Measurements from ENCODE around the gene E2F4.

Gene E2F4

DNA sequence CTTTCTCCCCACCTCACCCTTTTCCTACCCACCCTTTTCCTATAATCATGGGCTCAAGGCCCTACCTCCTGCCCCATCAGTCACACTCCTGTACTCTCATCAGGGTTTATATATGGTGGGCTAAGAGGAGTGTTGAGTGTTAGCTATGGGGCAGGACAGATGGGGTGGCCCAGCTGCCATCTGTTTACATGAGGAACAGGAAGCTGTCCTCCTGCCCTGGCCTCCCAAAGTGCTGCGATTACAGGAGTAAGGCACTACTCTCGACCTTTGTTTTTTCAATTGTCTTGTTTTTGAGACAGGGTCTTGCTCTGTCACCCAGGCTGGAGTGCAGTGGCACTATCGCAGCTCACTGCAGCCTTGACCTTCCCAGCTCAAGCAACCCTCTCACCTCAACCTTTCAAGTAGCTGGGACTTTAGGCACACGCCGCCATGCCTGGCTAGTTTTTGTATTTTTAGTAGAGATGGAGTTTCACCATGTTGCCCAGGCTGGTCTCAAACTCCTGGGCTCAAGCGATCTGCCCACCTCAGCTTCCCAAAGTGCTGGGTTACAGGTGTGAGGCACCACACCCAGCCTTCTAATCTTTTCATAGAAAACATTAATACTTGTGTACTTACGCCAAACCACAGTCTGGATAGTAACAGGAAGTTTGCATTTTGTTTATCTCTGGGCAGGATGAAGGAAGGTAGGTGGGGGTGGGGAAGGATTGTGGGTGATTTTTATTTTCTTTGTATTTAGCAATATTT, 33.9 kb upstream of the E2F4 start:
- no peak overlapping the region for H3K4me3 ChIP-seq (ENCODE audit: low read depth, low read length)

DNA sequence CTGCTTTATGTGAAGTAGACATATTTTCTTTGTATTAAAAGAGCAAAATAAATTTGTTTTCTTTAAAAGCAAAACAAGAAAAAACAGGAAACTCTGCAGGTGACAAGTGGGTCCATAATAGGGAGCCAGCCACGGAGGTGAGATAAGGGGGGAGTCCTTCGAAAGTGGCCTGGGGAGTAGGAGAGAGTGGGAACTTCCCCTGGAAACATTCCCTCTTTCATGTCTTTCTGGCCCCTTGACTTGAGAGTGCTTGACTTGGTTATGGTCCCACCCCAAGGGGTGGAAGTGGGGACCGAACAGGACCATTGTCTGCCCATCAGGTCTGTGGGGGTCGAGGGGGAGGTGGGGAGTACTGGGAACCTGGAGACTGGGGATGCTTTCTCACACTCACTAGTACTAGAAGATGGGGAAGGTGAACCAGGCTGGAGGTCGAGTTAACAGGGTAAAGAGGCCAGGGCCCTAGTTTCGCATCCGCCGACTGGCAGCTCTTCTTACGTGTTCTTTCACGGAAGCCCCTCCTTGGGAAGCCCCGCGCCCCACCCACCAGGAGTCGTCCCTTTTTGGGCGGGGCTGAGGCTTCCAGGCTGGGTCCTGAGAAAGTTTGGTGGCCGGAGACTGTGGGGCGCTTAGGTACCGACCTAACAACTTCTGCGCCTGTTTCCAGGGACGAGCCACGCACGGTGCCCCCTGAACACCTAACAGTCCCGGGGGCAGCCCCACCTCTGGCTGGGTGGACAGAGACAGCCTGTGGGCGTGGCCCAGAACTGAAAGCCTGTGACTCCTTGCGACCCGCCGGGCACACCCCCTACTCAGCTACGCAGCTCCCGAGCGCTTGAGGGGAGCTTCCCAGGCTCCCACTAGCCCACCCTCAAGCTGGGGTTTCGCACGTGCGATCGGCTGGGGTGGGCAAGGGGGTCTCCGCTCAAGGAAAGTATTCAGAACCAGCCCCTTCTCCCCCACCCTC, 33.0 kb upstream of the E2F4 start:
- H3K4me3 ChIP-seq (ENCODE audit: low read depth, low read length) = peak overlapping the region; percentile 36

DNA sequence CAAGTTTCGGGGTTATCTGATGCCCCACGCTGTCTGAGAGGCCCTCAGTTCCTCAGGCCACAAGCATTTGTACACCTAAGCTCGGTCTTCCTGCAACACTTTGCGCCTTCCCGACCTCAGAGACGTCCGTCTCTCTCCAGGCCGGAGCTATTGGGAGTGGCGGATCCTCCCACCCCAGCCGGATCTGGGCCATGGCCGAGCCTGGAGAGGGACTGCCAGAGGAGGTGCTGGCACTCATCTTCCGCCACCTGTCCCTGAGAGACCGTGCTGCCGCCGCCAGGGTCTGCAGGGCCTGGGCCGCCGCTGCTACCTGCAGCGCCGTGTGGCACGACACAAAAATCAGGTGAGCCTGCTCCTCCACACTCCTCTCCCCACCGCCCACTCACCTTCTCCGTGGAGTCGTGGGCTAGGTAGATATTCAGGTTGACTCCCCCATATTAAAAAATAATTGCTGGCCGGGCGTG, 30.3 kb upstream of the E2F4 start:
- H3K4me3 ChIP-seq (ENCODE audit: low read depth, low read length) = no peak overlapping the region

DNA sequence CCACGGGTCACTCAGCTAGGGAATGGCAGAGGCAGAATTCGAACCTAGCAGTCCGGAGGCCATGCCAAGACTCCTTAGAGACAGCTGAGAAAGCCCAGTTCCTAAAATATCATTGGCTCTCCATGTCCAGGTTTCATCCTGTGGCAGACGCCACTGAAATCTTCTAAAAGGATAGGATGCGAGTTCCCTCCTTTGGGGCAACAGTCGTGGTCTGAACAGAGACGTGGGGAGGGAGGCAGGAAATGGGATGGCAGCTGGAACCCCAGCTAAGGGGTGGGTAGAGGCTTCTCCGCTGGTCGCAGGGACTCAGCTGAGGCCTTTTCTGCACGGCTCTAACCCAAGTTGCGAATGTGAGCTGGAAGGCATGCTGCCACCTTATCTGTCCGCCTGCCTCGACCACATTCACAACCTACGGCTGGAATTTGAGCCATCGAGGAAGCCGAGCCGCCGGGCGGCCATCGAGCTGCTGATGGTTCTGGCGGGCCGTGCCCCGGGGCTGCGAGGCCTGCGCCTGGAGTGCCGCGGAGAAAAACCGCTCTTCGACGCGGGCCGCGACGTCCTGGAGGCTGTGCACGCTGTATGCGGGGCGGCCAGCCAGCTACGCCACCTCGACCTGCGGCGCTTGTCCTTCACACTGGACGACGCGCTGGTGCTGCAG, 29.3 kb upstream of the E2F4 start:
- H3K4me3 ChIP-seq (ENCODE audit: low read depth, low read length) = no peak overlapping the region

DNA sequence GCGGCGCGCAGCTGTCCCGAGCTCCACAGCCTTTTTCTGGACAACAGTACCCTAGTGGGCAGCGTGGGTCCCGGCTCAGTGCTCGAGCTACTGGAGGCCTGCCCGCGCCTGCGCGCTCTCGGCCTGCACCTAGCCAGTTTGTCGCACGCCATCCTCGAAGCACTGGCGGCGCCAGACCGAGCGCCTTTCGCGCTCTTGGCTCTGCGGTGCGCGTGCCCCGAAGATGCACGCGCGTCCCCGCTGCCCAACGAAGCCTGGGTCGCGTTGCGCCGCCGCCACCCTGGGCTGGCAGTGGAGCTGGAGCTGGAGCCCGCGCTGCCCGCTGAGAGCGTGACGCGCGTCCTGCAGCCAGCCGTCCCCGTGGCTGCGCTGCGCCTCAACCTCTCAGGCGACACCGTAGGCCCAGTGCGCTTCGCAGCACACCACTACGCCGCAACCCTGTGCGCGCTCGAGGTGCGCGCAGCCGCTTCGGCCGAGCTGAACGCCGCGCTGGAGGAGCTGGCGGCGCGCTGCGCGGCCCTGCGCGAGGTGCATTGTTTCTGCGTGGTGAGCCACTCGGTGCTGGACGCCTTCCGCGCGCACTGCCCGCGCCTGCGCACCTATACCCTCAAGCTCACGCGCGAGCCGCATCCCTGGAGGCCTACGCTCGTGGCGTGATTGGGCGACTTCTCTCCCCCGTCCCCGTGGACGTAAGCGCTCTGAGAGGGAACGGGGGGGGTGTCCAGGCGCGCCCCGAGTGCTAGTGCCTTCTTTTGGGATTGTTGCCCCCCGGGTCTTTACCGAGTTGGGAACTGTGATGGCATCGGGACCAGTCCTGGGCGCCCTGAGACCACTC, 28.6 kb upstream of the E2F4 start:
- H3K4me3 ChIP-seq (ENCODE audit: low read depth, low read length) = no peak overlapping the region

DNA sequence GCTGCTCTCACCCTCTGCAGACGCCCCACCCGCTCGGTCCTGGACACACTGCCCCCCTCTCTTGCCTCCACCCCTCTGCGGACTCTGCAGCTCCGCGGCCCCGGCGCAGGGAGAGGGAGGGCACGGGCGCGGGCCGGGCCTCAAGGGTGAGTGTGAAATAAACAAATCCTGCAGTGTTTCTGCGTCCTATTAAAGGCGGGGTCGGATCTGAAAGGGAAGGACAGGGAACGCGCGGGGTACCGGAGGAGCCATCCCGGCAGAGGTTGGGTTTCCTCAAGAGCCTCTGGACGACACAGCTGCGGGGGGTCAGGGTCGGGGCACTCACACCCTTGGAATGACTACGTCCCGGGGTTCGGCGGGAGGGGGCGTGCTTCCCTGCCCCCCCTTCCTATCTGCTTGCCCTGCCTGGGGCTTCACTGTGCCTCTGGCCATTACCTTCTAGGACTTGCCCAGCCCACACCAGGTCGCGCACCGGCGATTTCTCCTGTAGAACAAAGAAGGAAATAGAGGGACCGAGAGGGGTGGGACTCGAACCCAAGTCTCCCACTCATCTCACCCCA, 27.9 kb upstream of the E2F4 start:
- H3K4me3 ChIP-seq (ENCODE audit: low read depth, low read length) = no peak overlapping the region

DNA sequence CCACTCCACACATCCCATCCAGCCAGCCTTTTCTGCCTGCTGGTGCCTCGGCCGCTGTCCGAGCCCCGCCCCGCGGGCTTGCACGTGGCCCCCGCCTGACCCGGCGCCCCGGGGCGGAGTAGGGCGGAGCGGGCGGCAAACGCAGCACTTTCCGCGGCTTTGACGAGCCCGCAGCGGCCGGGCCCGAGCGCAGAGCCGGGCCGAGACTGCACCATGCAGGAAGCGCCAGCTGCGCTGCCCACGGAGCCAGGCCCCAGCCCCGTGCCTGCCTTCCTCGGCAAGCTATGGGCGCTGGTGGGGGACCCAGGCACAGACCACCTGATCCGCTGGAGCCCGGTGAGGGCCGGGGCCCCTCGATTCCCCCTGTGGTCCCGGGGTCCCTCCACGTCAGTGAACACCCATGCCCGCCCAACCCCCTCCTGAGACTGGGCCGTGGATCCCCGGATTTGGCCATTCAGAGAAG, 27.3 kb upstream of the E2F4 start, which contains the start of gene HSF4:
Gene HSF4, plus strand, starts transcription at position 147 of the 463 bp plus-strand sequence. Its CDS starts 67 bp downstream, at position 214.
- no peak within 1 kb of the TSS for H3K4me3 ChIP-seq (ENCODE audit: low read depth, low read length)

DNA sequence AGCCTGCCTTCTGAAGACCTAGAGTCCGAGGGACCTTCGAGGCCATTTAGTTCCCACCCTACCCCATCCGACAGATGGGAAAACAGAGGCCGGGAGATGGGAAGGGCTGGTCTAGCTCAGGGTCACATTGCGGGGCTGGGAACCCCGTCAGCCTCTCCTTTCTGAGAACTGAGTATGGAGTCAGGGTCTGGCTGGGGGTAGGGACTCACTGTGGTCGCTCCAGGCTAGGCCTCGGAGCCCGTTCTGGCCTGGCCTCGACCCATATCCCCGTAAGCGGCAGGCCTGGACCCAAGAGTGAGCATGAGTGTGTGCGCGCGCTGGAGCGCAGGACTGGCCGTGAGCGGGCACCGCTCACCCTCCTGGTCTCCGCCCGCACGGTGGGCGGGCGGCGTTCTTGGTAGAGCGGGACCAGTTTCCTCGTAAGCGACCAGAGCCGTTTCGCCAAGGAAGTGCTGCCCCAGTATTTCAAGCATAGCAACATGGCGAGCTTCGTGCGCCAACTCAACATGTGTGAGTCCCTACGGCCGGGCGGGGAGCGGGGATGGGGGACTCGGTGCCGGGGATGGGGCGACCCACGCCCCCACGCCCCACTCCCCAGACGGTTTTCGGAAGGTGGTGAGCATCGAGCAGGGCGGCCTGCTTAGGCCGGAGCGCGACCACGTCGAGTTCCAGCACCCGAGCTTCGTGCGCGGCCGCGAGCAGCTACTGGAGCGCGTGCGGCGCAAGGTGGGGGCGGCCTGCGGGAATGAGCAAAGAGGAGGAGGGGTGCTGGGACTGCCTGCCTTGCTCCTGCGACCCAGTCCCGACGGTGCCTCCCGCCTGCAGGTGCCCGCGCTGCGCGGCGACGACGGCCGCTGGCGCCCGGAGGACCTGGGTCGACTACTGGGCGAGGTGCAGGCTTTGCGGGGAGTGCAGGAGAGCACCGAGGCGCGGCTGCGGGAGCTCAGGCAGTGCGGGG, 26.6 kb upstream of the E2F4 start:
- H3K4me3 ChIP-seq (ENCODE audit: low read depth, low read length) = no peak overlapping the region

DNA sequence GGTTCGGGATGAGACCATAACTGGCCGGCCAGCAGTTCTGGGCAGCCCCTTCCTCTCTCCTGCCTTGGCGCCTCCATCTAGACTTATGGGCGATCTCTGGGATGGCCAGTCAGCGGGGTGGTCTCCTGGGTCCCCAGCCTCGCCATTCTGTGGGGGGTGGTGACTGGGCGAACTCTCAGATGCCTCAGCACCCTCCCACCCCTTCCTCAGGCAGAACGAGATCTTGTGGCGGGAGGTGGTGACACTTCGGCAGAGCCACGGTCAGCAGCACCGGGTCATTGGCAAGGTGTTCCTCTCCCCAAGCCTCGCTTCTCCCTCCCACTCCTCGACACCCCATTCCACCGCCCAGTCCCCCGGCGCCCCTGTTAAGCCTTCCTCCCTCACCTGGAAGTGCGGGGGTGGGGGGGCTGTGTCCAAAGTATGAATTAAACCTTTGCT, 25.8 kb upstream of the E2F4 start:
- H3K4me3 ChIP-seq (ENCODE audit: low read depth, low read length) = no peak overlapping the region

DNA sequence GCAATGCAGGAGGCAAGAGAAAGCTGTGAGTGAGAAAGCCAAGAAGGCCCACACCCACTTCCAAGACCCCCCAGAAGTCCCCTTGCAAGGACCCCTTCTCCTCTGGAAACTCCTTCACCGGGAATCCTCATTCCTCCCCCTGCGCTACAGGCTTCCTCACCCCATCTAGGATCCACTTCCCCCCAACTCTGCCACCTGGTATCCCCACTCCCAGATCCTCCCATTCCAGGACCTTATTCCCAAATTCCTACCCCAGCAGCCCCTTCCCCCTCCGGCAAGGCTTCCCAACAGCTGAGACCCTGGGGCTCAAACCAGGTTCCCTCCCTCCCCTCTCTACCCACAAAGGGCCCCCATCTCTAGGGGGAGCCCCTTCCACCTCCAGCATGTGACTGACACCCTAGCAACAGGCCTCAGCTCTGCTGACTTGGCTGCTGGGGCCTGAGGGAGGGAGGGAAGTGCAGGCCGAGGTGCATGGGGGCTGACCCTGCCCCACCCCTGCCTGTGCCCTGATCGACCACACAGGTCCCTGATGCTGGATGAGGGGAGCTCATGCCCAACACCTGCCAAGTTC, 25.3 kb upstream of the E2F4 start:
- H3K4me3 ChIP-seq (ENCODE audit: low read depth, low read length) = no peak overlapping the region

DNA sequence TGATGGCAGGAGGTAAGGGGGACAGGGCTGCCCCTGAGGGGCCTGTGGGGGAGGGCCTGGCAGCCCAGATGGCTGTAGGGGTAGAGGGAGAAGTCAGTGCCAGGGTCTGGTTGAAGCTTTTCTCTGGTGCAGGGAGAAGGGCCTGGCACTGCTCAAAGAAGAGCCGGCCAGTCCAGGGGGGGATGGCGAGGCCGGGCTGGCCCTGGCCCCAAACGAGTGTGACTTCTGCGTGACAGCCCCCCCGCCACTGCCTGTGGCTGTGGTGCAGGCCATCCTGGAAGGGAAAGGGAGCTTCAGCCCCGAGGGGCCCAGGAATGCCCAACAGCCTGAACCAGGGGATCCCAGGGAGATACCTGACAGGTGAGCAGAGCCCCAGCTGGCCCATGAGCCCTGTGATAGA, 24.4 kb upstream of the E2F4 start:
- no peak overlapping the region for H3K4me3 ChIP-seq (ENCODE audit: low read depth, low read length)

DNA sequence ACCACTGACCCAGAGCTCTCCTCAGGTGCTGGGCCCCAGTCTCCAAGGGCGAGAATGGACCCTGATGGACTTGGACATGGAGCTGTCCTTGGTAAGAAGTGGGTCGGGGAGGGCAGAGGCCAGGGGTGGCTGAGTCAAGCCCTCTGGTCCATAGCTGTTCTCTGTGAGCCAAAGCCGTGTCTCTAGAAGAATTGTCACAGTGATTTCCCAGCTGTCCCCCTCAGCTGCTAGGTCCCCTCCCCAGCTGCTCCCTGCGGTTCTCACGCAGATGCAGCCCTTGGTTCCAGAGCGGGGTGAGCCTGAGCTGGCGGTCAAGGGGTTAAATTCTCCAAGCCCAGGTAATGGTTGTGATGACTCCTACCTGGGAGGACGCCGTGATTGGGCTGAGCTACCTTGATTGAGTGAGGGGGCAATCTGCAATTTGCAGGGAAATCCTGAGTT, 22.9 kb upstream of the E2F4 start:
- H3K4me3 ChIP-seq (ENCODE audit: low read depth, low read length) = no peak overlapping the region

DNA sequence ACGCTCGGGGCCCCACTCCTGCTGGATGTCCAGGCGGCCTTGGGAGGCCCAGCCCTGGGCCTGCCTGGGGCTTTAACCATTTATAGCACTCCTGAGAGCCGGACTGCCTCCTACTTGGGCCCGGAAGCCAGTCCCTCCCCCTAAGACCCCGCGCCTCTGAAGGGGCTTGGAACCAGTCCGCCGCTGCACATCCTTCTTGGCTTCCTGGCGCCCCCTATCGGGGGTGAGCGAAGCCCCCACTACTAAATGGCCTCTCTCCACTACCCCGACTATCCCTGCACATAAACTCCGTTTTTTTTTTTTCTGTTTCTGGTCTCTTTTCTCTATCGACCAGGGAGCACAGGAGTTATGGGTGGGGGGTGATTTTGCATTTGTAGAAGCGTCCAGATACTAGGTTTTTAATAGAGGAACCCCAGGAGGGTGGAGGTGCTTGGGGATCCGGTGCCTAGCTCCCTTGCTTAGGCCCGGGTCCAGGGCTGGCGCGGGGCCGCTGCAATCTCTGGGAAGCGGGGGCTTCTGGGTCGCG, 22.2 kb upstream of the E2F4 start:
- peak overlapping the region; percentile 35 for H3K4me3 ChIP-seq (ENCODE audit: low read depth, low read length)

DNA sequence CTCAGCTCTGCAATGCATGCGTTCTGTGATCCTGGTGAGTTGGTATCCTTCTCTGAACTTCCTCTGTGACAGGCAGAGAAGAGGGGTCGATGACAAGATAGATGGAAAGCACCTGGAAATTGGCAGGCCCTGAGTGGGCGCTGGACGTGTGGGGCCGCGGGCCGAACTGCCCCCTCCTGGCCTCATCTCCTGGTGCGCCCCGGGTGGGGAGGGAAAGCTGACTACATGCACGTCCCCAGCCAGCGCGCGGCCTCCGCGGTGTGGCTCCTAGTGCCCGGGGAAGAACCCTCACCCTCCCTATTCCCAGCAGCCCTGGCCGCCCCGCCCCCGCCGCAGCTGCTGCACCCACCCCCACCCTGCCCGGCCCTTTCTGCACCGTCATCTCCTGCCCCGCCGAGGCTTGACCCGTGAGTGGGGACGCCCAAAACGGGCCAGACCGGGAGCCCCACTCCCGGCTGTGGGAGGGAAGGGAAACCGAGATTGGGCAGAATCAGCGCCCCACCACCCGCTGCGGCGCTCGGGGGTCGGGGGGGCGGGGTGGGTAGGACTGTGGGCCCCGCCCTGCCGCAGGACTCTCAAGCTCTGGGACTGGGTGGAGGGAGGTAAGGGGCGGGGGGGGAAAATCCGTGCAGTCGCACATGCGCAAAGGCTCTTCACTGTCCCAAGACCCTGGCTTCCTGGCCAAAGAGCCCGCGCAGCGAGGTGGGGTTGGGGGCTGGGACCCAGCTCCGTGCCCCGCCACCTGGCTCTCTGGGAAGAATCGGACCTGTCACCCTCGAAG, 21.6 kb upstream of the E2F4 start, which contains the start of gene NOL3:
Gene NOL3, plus strand, starts transcription at position 371 of the 781 bp plus-strand sequence.
- peak within 1 kb of the TSS; percentile 35 for H3K4me3 ChIP-seq (ENCODE audit: low read depth, low read length)

DNA sequence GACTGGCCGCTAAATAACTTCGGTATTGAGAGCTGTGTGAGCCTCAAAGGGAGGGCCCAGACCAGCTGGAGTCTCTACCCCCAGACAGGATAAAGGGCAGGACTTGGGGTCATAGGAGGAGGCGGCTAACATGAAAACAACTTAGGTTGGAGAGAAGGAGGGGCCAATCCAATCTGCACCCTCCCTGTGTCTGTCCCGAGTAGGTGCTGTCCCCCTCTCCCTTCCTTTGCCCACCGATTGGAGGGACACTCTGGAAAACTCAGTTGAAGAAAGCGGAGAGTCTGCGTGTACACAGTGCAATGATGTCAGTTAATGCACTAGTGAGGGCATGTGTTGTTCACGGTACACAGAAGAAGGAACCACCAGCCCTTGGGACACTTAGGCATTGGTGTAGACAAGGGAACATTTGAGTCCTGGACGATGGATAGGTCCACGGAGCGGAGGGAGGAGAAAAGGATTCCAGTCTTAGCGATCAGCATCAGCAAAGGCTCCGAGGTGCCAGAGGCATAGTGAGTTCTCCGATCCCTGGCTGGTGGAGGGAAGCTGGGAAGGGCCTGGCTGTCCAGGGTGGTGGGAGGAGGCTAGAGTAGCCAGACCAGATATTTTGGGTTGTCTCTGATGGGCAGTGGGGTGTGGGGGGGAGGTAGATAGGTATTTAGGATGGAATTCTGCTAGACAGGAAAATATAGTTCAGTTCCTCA, 20.9 kb upstream of the E2F4 start:
- peak overlapping the region; percentile 35 for H3K4me3 ChIP-seq (ENCODE audit: low read depth, low read length)

DNA sequence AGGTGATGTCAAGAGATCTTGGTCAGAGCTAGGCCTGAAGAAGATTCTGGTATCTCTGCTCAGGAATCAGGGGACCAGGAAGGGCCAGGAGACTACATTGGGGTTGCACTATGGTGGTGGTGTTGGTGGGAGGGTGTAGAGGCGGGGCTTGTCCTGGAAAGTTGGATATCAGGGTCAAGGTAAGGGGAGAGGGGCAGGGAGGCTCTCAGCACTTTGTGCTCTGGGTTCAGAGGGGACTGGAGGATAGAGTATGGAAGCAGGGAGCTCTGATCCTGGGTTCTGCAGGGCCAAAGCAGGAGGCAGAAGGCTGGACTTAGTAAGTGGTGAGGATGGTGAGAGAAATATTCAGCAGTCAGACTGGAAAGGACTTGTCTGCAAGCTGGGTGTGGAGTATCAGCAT, 18.6 kb upstream of the E2F4 start:
- no peak overlapping the region for H3K4me3 ChIP-seq (ENCODE audit: low read depth, low read length)

All from iPS-11a (cell line).